DMS153 (cell line): ENCODE data around the gene CCL7.

Experiments
- DNase-seq: peaks from one replicate; lab custom pipeline; 2025; lab: John Stamatoyannopoulos, UW

The CCL7 gene

GRCh38 chr17:34246881-34247280 is 23.1 kb upstream of the CCL7 start:
- DNase-seq: no peak

DNA sequence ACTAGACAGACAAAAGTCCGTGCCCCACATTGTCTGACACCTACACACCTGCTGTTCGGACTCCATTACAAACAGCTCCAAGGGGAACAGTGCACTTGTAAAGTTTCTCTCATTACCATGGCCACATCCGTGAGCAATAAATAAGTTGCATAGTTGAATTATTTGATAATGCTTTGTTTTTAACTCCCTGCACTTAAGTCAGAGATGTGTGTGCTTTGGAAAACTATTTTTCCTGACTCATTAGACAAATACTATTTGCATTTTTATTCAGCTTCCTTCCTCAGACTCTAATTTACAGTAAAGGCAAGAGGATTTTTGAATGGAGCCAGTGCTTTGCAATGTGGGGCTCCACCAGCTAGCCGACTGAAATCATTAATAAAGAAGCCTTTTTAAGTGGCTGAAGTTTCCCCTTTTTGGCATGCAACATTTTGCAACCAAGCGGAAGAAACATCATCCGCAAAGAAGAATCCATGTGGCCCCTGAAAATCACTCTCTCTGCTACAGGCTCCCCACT is 21.5 kb upstream of the CCL7 start:
- DNase-seq: no peak

- no peak for DNase-seq
These were observed 21.0 kb upstream of the CCL7 start for GRCh38 chr17:34249061-34249460.

- DNase-seq: no peak
These were observed 20.5 kb upstream of the CCL7 start for GRCh38 chr17:34249478-34249877.

DNA sequence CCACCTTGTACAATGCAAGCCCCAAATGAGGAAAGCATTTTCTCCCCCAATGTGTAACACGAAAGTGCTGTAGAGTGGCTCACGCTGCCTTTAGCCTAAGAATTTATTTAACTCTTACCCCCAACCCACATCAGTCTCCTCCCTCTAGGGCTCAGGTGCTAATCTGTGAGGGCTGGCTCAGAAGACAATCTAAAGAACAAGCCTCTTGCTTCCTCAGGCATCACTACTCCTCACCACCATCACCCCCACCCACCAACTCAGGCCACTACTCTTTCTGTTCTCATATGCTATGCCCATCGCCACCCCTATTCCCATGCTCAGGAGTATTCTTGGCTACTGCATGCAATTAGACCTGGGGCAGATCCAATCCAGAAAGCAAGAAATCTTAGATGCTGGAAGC is 18.8 kb upstream of the CCL7 start:
- no peak for DNase-seq

GRCh38 chr17:34252095-34252443 is 18.0 kb upstream of the CCL7 start:
- no peak for DNase-seq

GRCh38 chr17:34252444-34253138 is 17.4 kb upstream of the CCL7 start:
- DNase-seq: no peak

DNA sequence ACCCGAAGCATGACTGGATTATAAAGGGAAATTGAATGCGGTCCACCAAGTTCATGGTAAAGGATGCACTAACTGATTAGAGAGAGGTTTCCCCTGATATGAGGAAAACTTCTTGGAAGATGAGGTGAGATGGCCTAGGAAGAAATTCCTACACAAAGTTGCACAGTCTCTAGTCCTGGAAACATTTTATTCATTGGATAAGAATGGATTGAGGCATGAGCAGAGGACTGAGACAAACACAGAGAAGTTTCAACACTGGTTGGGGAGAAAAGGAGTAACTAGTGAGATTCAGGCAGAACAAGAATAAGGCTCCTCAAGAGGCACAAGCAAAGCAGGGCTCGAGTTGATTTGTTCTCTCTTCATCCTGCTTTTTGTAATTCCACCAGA is 16.9 kb upstream of the CCL7 start:
- DNase-seq: no peak

DNA sequence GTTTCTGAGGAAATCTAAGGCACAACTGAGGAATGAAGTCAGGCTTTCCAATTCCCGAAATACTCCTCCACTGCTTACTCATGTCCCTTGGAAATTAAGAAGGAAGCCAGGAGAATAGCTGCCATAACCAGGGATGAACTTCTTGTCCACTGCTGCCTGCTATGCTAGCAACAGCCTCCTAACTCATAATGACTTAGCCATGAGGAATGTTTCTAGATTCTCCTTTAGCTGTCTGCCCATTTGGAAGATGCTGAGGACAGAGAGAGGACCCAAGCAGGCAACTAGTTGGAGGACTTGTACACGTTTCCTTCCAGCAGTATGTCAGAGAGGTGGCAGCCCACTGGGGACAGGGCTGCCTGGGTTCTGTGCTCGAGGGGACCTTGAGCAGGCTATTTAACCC is 15.9 kb upstream of the CCL7 start:
- no peak for DNase-seq

- peak; percentile 54 for DNase-seq
These were observed 15.2 kb upstream of the CCL7 start, which contains the start of gene CCL2 for GRCh38 chr17:34254651-34255380. Gene CCL2, plus strand, starts transcription at chr17:34255285. Its CDS starts 65 bp downstream, at chr17:34255350.

DNA sequence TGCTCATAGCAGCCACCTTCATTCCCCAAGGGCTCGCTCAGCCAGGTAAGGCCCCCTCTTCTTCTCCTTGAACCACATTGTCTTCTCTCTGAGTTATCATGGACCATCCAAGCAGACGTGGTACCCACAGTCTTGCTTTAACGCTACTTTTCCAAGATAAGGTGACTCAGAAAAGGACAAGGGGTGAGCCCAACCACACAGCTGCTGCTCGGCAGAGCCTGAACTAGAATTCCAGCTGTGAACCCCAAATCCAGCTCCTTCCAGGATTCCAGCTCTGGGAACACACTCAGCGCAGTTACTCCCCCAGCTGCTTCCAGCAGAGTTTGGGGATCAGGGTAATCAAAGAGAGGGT is 14.7 kb upstream of the CCL7 start:
- no peak for DNase-seq

GRCh38 chr17:34255841-34256240 is 14.2 kb upstream of the CCL7 start:
- no peak for DNase-seq

DNA sequence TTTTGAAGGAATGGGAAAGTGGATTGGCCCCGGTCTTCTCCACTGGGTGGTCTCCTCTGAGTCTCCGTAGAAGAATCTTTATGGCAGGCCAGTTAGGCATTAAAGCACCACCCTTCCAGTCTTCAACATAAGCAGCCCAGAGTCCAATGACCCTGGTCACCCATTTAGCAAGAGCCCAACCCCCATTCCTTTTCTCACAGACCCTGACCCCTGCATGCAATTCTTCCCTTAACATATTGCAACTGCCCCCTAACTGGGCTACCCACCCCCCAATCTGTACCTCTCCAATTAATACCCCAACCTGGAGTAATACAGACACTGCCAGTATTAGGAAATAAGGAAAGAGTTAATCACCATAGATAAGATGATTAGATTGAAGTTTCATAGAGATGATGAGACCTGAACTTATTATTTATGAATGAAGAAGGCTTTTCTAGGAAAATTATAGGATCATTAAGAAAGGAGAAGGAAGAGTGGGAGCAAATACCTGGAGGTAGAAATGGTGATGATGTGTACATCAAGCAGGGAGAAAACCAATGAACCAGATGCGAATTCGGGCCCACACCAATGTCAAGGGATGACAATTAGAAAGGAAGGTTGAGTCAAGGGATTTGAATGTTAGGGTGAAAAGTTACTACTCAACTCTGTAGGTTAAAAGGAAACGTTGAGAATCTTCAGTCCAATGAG is 12.6 kb upstream of the CCL7 start:
- no peak for DNase-seq

- DNase-seq: no peak
These were observed 12.1 kb upstream of the CCL7 start for GRCh38 chr17:34257986-34258326.

- no peak for DNase-seq
These were observed 10.9 kb upstream of the CCL7 start for GRCh38 chr17:34259146-34259545.

GRCh38 chr17:34260861-34261260 is 9.2 kb upstream of the CCL7 start:
- no peak for DNase-seq

DNA sequence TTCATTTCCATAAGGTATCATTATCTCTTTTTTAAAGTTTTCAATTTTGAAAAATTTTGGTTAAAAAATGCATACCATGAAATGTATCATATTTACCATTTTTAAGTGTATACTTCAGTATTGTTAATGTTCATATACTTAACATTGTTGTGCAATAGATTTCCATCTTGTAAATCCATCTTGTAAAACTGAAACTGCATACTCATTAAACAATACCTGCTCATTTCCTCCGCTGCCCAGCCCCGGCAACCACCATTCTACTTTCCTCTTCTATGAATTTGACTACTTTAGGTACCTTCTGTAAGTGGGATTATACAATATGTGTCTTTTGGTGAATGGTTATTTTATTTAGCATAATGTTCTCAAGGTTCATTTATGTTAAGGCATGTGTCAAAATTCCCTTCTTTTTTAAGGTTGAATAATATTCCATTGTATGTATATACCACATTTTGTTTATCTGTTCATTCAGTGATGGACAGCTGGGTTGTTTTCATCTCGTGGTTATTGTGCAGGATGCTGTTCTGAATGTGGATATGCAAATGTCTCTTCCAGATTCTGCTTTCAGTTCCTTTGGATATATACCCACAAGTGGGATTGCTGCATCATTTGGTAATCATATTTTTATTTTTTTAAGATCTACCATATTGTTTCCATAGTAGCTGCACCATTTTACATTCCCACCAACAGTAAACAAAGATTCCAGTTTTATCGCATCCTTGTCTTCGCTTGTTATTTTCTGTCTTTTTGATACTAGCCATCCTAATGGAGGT is 8.3 kb upstream of the CCL7 start:
- no peak for DNase-seq

DNA sequence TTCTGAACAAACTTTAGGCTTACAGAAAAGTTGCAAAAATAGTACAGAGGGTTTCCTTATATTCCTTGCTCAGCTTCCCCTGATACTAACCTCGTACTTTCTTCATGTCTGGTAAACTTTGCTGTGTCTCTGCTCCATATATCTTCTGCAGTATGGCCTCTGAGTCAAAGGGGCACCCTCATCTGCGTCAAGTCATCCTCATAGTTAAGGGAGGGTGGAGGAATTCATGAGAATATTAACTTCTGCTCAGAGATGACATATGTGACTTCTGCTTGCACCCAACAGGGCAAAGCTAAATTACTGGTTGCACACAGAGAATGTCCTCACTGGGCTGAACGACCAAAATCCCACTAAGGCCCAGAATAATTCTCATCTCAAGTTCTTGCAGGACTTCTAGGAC is 4.3 kb upstream of the CCL7 start:
- DNase-seq: no peak

GRCh38 chr17:34275881-34276280 is 5.9 kb downstream of the CCL7 start:
- peak; percentile 87 for DNase-seq

GRCh38 chr17:34276826-34277225 is 6.8 kb downstream of the CCL7 start:
- no peak for DNase-seq

- DNase-seq: no peak
These were observed 13.6 kb downstream of the CCL7 start for GRCh38 chr17:34283571-34283970.

DNA sequence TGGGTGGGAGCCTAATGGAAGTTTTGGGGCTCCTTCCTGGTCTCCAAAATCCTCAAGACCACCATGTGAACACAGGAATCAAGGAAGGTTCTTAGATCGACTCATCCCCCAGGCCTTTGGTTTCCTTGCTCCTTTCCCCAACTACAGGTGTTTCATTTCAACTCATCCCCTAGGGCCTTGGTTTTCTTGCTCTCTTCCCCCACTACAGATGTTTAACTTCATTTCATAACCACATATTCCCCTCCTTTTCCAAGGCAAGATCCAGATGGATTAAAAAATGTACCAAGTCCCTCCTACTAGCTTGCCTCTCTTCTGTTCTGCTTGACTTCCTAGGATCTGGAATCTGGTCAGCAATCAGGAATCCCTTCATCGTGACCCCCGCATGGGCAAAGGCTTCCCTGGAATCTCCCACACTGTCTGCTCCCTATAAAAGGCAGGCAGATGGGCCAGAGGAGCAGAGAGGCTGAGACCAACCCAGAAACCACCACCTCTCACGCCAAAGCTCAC is 15.3 kb downstream of the CCL7 start, which contains the start of gene CCL11:
TSS of gene CCL11 (plus strand) at position 457 of the 507 bp plus-strand sequence. CDS start 67 bp downstream, outside the sequence.
- no peak for DNase-seq
